Activated T-helper 2 cell treated with anti-CD3 and anti-CD28 coated beads, Interferon-gamma antibody, Interleukin-2, Interleukin-4, amounts not matched to agents 10 μg/mL and 5 μg/mL and 100 μg/mL, durations not matched to agents 14 hours and 24 hours and 36 hours (primary cell): Measurements from ENCODE around the gene LRRC45. TPM values are rescaled to one million over a fixed set of nuclear protein-coding genes. Genes with fewer than 3 reads are reported as not detected.
"Not testable (repeated sequence)": the region's sequence is repeated elsewhere in the genome, so short reads cannot be mapped to it uniquely, and the experiment has no call there.

Experiments used
- DNase-seq: peaks from one replicate; pipeline ENCODE4 v3.0.0; 2021; ENCODE audit warnings: low spot score
- H3K27ac Mint-ChIP-seq: one replicate; pipeline ENCODE4 v1.8.0; 2021; ENCODE audit warnings: mixed read lengths
- H3K27me3 Mint-ChIP-seq: one replicate; pipeline ENCODE4 v1.8.0; 2021; ENCODE audit warnings: low read depth, mixed read lengths
- H3K36me3 Mint-ChIP-seq: one replicate; pipeline ENCODE4 v1.8.0; 2021; ENCODE audit warnings: low read depth, mixed read lengths
- H3K4me1 Mint-ChIP-seq: one replicate; pipeline ENCODE4 v1.8.0; 2021; ENCODE audit warnings: low read depth, mixed read lengths
- H3K4me3 Mint-ChIP-seq: one replicate; pipeline ENCODE4 v1.8.0; 2021; ENCODE audit warnings: low read depth, mild to moderate bottlenecking, moderate library complexity, mixed read lengths
- H3K9me3 Mint-ChIP-seq: one replicate; pipeline ENCODE4 v1.8.0; 2021; ENCODE audit warnings: mixed read lengths
- intact Hi-C: fragments of 100-400 bp; cut with micrococcal nuclease; formaldehyde crosslinking; loops from one replicate; pipeline ENCODE4 v1.15.1; 2023
- total RNA-seq: library from RNA; stranded (reverse); gene quantifications from 2 replicates; pipeline ENCODE4 v1.2.3, GENCODE V29; 2022

The LRRC45 gene
- total RNA-seq: 32.3 and 33.4 TPM in 2 replicates

- Mint-ChIP-seq H3K9me3 (no peaks in the 10 kb centered on the region), H3K4me3 (peak within 1 kb of the TSS; percentile 84), H3K4me1 (peaks cover 15% of the 10 kb centered on the region), H3K27ac (peak within 1 kb of the TSS; percentile 22), H3K36me3 (peaks cover 7% of the 10 kb centered on the region), H3K27me3 (no peaks in the 10 kb centered on the region)
- DNase-seq: peak; percentile 100
- intact Hi-C loops: loop anchor here (1.0 to 10.0 kb wide), 4 partner anchors 14 to 212 kb away; partner anchors contain the start of genes DCXR, MAFG and P4HB
Measured at GRCh38 chr17:82022981-82023446, at the start of gene LRRC45. Gene LRRC45 (plus strand): TSS chr17:82023305. CDS start chr17:82023644, 339 bp downstream.

DNA sequence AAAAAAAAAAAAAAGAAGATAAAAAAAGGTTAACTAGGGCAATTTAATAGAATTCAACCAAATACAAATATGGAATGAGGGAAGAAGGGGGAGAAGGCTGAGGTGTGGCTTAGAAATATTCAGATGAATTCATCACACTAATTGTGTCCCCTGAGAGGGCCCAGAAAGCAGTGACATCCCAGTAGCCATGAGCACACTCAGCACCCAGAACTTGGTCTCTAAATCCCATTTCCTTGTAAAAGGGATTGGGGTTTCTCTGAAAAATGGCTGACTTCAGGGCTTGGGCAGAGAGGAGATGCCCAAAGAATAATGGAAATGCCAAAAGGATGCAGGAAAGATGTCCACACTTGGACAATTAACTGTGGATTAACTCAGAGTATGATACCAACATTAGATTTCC is 49.7 kb upstream of the LRRC45 start:
- Mint-ChIP-seq H3K27me3 (peaks cover 6% of the 10 kb centered on the region), H3K27ac (no peak overlapping the region), H3K36me3 (no peaks in the 10 kb centered on the region), H3K4me3 (no peak overlapping the region), H3K4me1 (peaks cover 7% of the 10 kb centered on the region), H3K9me3 (peaks cover 7% of the 10 kb centered on the region)
- DNase-seq: no peak
- intact Hi-C loops: no loop called here

GRCh38 chr17:81976332-81977210 is 46.5 kb upstream of the LRRC45 start:
- H3K4me1 Mint-ChIP-seq: peaks cover 22% of the 10 kb centered on the region
- intact Hi-C loops: loop anchor here (1.0 kb wide), 1 partner anchor 8 kb away; no protein-coding TSS in a partner anchor
- H3K36me3 Mint-ChIP-seq: peaks cover 13% of the 10 kb centered on the region
- H3K27ac Mint-ChIP-seq: peak overlapping the region; percentile 86
- peaks cover 7% of the 10 kb centered on the region for H3K9me3 Mint-ChIP-seq
- peak overlapping the region; percentile 94 for H3K4me3 Mint-ChIP-seq
- no peak for DNase-seq
- peaks cover 6% of the 10 kb centered on the region for H3K27me3 Mint-ChIP-seq

DNA sequence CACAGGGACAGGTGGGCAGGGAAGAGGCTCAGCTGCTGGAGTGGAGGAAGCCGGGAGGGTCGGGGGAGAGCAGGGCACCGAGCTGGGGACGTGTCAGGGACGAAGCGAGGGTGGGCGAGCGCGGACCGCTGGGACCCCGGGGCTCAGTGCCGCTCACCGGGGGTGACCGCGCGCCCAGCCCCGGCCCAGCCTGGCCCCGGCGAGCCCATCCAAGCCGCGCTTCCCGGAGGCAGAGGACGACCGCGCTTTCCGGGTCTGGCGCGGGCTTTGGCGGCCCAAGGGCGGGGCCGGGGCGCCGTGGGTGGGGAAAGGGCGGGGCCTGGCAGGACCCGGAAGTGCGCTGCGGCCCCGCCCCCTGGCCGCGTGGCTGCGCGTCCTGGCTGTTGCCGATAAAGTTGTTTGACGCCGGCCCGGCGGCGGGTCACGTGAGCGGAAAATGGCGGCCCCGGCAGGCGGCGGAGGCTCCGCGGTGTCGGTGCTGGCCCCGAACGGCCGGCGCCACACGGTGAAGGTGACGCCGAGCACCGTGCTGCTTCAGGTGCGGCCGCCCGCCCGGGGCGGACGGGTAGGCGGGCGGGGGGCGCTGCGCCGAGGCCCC is 45.8 kb upstream of the LRRC45 start, which contains the start of gene ASPSCR1:
Gene ASPSCR1 (plus strand): TSS at position 419 of the 598 bp plus-strand sequence. CDS start 18 bp downstream, at position 437.
- peaks cover 7% of the 10 kb centered on the region for H3K9me3 Mint-ChIP-seq
- peaks cover 6% of the 10 kb centered on the region for H3K27me3 Mint-ChIP-seq
- H3K27ac Mint-ChIP-seq: peak within 1 kb of the TSS; percentile 86
- peak within 1 kb of the TSS; percentile 94 for H3K4me3 Mint-ChIP-seq
- peak; percentile 87 for DNase-seq
- peaks cover 22% of the 10 kb centered on the region for H3K4me1 Mint-ChIP-seq
- intact Hi-C loops: loop anchor here (1.0 kb wide), 1 partner anchor 9 kb away; no protein-coding TSS in a partner anchor
- peaks cover 13% of the 10 kb centered on the region for H3K36me3 Mint-ChIP-seq

DNA sequence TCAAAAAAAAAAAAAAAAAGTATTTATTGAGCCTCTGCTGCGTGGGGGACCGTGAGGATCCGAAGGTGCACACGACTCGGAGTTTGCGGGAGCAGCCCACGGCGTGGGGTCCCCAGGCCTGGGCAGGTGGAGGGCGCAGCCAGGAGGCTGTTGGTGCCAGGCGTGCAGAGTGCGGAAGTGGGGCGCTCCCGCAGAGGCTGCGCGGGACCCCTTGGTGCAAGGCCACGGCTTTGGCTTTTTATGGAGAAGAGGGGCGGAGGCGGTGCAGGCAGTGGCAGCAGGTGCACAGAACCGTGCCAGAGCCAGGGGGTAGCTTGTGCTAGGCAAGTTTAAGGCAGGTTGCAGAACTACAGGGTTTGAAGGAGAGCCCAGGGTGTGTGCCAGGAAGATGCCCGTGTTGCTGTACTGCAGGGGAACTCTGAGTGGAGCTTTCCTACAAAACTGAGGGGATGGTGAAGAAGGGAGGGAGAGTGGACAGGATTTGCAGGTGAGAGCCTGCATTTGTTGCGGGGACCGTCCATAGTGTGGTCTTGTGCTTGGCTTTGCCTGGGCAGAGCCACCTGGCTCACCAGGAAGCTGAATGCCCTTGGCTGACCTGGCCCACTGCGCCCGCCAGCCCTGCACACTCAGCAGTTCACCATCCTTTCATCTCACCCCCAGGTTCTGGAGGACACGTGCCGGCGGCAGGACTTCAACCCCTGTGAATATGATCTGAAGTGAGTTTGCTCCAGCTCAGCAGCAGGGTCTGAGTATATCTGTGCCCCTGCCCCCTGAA is 44.4 kb upstream of the LRRC45 start:
- Mint-ChIP-seq H3K36me3 (peaks cover 17% of the 10 kb centered on the region), H3K9me3 (peaks cover 3% of the 10 kb centered on the region), H3K27ac (peak overlapping the region; percentile 52), H3K27me3 (peaks cover 6% of the 10 kb centered on the region), H3K4me1 (peaks cover 22% of the 10 kb centered on the region), H3K4me3 (peak overlapping the region; percentile 74)
- DNase-seq: no peak
- intact Hi-C loops: no loop called here

GRCh38 chr17:81980122-81980521 is 43.0 kb upstream of the LRRC45 start:
- H3K9me3 Mint-ChIP-seq: peaks cover under 1% of the 10 kb centered on the region
- H3K36me3 Mint-ChIP-seq: peaks cover 27% of the 10 kb centered on the region
- H3K27ac Mint-ChIP-seq: no peak overlapping the region
- peaks cover under 1% of the 10 kb centered on the region for H3K27me3 Mint-ChIP-seq
- DNase-seq: no peak
- intact Hi-C loops: no loop called here
- peaks cover 22% of the 10 kb centered on the region for H3K4me1 Mint-ChIP-seq
- peak overlapping the region; percentile 17 for H3K4me3 Mint-ChIP-seq

DNA sequence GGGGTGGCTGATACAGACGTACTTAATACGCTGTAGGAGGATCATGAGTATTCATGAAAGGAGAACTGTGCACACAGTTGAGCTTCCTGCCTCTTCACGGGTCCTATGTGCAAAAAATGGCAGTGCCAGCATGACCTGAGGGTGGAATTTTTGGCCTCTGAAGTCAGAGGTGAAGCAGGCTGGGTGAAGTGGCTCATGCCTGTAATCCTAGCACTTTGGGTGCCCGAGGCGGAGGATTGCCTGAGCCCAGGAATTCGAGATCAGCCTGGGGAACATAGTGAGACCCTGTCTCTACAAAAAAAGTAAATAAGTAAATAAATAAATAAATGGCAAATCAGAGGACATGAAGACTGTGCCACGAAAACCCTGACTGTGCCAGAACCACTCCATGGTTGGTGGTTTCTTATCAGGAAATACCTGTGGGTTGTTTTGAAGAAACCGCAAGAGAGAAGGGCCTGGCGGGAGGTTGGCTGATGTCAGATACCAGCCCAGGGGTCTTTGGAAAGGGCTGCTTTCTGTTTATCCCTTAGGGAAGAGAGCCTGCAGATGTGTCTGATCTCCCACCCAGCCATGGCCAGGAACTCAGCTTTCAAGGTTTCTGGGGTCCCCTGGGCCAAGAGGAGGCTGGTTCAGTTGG is 42.3 kb upstream of the LRRC45 start:
- Mint-ChIP-seq H3K27ac (no peak overlapping the region), H3K4me3 (no peak overlapping the region), H3K27me3 (no peaks in the 10 kb centered on the region), H3K4me1 (peaks cover 22% of the 10 kb centered on the region), H3K36me3 (peaks cover 33% of the 10 kb centered on the region), H3K9me3 (no peaks in the 10 kb centered on the region)
- intact Hi-C loops: no loop called here
- DNase-seq: no peak

GRCh38 chr17:81981511-81981910 is 41.6 kb upstream of the LRRC45 start:
- intact Hi-C loops, H3K27me3 Mint-ChIP-seq, H3K4me3 Mint-ChIP-seq, H3K9me3 Mint-ChIP-seq, H3K27ac Mint-ChIP-seq, DNase-seq: not testable (repeated sequence)
- peaks cover 19% of the 10 kb centered on the region for H3K4me1 Mint-ChIP-seq
- H3K36me3 Mint-ChIP-seq: peaks cover 36% of the 10 kb centered on the region

DNA sequence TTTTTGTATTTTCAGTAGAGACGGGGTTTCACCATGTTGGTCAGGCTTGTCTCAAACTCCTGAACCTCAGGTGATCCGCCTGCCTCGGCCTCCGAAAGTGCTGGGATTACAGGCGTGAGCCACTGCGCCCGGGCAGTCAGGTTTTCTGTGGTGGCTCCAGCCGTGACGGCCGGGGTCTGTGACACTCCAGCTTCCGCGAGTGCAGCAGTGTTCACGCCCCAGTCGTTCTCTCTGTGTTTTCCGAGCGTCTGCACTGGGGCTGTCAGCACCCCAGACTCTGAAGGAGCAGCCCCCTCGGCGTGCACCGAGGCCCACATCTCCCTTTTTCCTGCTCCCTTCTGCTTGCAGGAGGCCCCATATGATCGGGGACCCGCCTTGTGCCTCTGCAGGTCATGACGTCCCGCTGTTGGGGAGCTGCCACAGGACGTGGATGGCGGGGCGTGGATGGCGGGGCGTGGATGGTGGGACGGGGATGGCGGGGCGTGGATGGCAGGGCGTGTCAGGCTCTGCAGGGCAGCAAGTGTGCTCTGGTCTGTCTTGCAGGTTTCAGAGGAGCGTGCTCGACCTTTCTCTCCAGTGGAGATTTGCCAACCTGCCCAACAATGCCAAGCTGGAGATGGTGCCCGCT is 40.0 kb upstream of the LRRC45 start:
- Mint-ChIP-seq H3K4me1 (peaks cover 15% of the 10 kb centered on the region), H3K27ac (no peak overlapping the region), H3K9me3 (no peaks in the 10 kb centered on the region), H3K36me3 (peaks cover 36% of the 10 kb centered on the region), H3K27me3 (no peaks in the 10 kb centered on the region), H3K4me3 (no peak overlapping the region)
- intact Hi-C loops: no loop called here
- DNase-seq: no peak

- no peak for DNase-seq
- no peak overlapping the region for H3K4me3 Mint-ChIP-seq
- no peaks in the 10 kb centered on the region for H3K9me3 Mint-ChIP-seq
- peaks cover 13% of the 10 kb centered on the region for H3K4me1 Mint-ChIP-seq
- H3K27me3 Mint-ChIP-seq: no peaks in the 10 kb centered on the region
- H3K27ac Mint-ChIP-seq: no peak overlapping the region
- intact Hi-C loops: no loop called here
- H3K36me3 Mint-ChIP-seq: peaks cover 36% of the 10 kb centered on the region
Measured at GRCh38 chr17:81983639-81984373, 39.3 kb upstream of the LRRC45 start.

DNA sequence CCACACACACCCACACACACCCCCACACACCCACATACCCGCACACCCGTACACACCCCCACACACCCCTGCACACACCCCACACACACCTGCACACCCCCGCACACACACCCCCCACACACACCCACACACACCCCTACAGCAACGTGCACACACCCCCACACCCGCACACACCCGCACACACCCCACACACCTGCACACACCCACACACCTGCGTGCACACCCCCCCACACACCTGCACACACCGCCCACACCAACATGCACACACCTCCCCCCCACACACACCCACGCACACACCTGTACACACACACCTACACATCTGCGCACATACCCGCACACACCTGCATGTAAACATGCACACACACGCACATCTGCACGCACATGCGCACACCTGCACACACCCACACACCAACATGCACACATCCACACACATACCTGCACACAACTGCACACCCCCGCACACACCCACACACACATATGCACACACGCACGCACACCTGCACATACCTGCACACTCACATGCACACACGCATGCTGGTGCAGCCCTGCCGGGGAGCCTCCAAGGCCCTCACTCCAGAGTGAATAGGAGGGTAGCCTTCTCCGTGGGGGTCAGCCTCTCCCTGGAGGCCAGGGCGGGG is 38.2 kb upstream of the LRRC45 start:
- Mint-ChIP-seq H3K9me3 (no peaks in the 10 kb centered on the region), H3K4me3 (no peak overlapping the region), H3K27me3 (no peaks in the 10 kb centered on the region), H3K4me1 (peaks cover 7% of the 10 kb centered on the region), H3K36me3 (peaks cover 28% of the 10 kb centered on the region), H3K27ac (no peak overlapping the region)
- no peak for DNase-seq
- intact Hi-C loops: no loop called here
